ES-I3 (cell line): Measurements from ENCODE around the gene CNTFR.
"Not testable (repeated sequence)": the region's sequence is repeated elsewhere in the genome, so short reads cannot be mapped to it uniquely, and the experiment has no call there.

Experiments
- H3K36me3 ChIP-seq: 2 replicates; pipeline ENCODE4 v1.6.1; 2013; ENCODE audit warnings: mild to moderate bottlenecking, low read length, control low read depth, moderate library complexity; ENCODE audit not compliant: insufficient read depth
- H3K4me1 ChIP-seq: 2 replicates; pipeline ENCODE4 v1.6.1; 2013; ENCODE audit warnings: mild to moderate bottlenecking, control low read depth, low read length; ENCODE audit not compliant: insufficient read depth
- H3K9ac ChIP-seq: 2 replicates; pipeline ENCODE4 v1.6.1; 2013; ENCODE audit warnings: low read depth, mild to moderate bottlenecking, low read length, moderate library complexity
- H3K9me3 ChIP-seq: 2 replicates; pipeline ENCODE4 v1.6.1; 2013; ENCODE audit warnings: mild to moderate bottlenecking, low read length, moderate library complexity; ENCODE audit not compliant: control insufficient read depth, insufficient read depth

The CNTFR gene

GRCh38 chr9:34589636-34590380, at the start of gene CNTFR:
Gene CNTFR (minus strand): TSS chr9:34589724. CDS start chr9:34568981, 20,743 bp downstream.
- peaks cover 36% of the 10 kb centered on the region for H3K4me1 ChIP-seq
- H3K9me3 ChIP-seq = no peaks in the 10 kb centered on the region
- peak within 1 kb of the TSS; percentile 76 for H3K9ac ChIP-seq
- no peaks in the 10 kb centered on the region for H3K36me3 ChIP-seq

DNA sequence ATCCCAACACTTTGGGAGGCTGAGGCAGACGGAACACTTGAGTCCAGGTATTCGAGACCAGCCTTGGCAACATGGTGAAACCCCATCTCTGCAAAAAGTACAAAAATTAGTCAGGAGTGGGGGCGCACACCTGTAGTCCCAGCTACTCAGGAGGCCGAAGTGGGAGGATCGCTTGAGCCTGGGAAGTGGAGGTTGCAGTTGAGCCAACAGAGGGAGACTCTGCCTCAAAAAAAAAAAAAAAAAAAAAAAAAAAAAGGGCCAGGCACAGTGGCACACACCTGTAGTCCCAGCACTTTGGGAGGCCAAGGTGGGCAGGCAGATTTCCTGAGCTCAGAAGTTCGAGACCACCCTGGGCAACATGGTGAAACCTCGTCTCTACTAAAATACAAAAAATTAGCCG, 49.8 kb upstream of the CNTFR start:
- H3K9me3 ChIP-seq, H3K4me1 ChIP-seq, H3K9ac ChIP-seq, H3K36me3 ChIP-seq: not testable (repeated sequence)

DNA sequence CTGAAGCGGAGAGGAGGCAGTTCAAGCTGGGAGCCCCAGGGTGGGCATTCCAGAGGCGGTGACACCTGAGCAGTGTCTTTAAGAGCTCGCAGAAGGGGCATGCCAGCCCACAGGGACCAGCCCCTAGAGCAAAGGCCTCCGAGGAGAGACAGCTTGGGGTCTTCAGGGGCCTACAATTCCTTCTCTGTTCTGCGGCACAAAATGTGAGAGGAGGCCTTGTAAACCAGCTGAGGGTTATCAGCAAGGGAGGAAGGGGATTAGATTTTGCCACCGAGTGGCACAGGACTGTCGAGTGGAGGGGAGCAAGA, 48.6 kb upstream of the CNTFR start:
- Histone ChIP-seq H3K9me3 (no peaks in the 10 kb centered on the region), H3K9ac (peak overlapping the region; percentile 70), H3K36me3 (no peaks in the 10 kb centered on the region), H3K4me1 (peaks cover 14% of the 10 kb centered on the region)

DNA sequence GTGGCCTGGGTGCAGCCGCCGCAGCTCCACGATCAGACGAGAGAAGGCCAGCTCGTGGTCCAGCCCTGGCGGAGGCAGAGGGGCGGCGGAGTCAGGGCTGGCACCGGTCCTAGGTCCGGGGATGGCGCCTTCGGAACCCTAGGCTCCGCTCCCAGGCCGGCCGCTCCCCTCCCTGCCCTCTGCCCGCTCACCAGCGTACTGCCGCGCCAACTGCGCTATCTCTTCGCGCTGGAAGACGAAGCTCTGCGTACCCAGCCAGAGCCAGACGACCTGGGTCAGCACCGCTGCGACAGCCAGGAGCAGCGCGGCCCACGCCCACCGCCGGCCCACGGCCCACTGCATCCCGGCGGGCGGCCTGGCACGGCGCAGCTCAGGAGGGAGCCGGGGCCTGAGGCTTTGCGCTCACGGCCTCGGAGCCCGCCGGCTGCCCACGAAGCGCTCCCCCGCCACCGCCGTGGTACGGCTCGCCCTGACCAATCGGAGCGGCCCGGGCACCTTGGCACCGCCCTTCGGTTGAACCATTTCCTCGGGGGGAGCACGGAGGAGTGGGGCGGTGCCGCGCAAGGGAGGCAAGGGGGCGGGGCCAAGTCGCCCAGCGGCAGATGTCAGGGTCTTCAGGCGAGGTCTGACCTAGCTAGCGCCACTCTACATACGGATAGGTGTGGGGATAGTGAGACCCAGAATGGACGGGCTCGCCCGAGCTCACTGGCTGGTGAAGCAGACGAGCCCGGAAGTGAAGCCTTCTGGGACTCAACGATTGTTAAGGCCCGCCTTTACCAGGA, 48.0 kb upstream of the CNTFR start, which contains the start of gene SIGMAR1:
Gene SIGMAR1 (minus strand): TSS at position 432 of the 782 bp plus-strand sequence. CDS start 90 bp downstream, at position 342.
- peaks cover 15% of the 10 kb centered on the region for H3K4me1 ChIP-seq
- no peaks in the 10 kb centered on the region for H3K36me3 ChIP-seq
- no peaks in the 10 kb centered on the region for H3K9me3 ChIP-seq
- peak within 1 kb of the TSS; percentile 70 for H3K9ac ChIP-seq

- no peaks in the 10 kb centered on the region for H3K36me3 ChIP-seq
- H3K4me1 ChIP-seq = peaks cover 15% of the 10 kb centered on the region
- peak overlapping the region; percentile 70 for H3K9ac ChIP-seq
- no peaks in the 10 kb centered on the region for H3K9me3 ChIP-seq
These were observed 47.3 kb upstream of the CNTFR start for GRCh38 chr9:34636791-34637355.

- H3K9ac ChIP-seq = no peak overlapping the region
- H3K4me1 ChIP-seq = peaks cover 15% of the 10 kb centered on the region
- H3K9me3 ChIP-seq = no peaks in the 10 kb centered on the region
- no peaks in the 10 kb centered on the region for H3K36me3 ChIP-seq
These were observed 46.0 kb upstream of the CNTFR start for GRCh38 chr9:34635556-34635955.

DNA sequence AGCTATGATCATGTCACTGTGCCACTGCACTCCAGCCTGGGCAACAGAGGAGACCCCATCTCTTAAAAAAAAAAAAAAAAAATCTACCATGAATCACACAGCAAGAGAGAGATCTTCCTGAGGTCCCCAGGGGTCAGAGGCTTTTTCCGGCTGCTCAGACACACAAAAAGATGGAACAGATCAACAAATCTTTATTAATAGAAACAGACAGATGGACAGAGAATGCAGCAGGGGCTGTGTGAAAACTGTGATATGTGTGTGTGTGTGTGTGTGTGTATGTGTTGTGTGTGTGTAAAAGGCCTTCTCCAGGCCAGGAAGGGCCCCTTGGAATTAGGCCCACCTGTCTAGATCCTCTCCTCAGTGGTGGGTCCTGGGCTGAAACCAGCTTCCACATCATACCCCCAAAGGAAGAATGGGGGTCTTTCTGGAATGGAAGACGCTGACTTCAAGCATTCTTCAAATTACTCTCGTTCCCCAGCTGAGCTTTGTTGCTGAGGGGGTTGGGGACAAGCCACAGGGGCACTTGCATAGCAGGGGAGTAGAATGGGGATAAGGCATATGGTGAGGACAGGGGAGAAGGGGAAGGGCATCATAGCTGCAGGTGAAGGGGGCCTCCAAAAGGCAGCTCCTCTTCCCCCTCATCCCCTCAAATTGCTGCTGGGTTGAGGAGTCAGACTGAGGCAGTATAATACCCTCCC, 45.2 kb upstream of the CNTFR start:
- Histone ChIP-seq H3K9me3 (no peaks in the 10 kb centered on the region), H3K9ac (no peak overlapping the region), H3K4me1 (peaks cover 15% of the 10 kb centered on the region)

GRCh38 chr9:34633851-34634550, 44.5 kb upstream of the CNTFR start:
- Histone ChIP-seq H3K36me3 (no peaks in the 10 kb centered on the region), H3K9ac (no peak overlapping the region), H3K9me3 (no peaks in the 10 kb centered on the region), H3K4me1 (peaks cover 15% of the 10 kb centered on the region)

More for the DNA sequence above, 45.2 kb upstream of the CNTFR start:
- no peaks in the 10 kb centered on the region for H3K36me3 ChIP-seq

DNA sequence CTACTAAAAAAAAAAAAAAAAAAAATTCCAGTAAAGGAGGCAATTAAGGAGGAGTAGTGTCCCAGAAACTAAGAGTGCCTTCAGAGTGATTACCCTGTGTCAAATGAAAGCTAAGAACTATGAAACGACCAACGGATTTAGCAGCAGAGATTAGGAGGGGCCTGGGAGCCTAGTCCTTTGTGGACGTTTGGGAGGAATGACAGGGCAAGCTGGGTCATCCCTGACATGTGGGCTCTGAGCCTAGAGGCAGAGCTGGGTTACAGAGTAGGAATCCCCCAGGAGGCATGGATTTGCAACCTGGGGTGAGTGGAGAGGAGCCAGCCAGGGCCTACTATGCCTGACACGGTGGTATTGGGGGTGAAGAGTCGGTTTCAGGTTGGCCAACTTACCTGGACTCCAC, 43.6 kb upstream of the CNTFR start:
- Histone ChIP-seq H3K36me3 (no peaks in the 10 kb centered on the region), H3K9ac (no peak overlapping the region), H3K4me1 (peaks cover 11% of the 10 kb centered on the region), H3K9me3 (no peaks in the 10 kb centered on the region)

DNA sequence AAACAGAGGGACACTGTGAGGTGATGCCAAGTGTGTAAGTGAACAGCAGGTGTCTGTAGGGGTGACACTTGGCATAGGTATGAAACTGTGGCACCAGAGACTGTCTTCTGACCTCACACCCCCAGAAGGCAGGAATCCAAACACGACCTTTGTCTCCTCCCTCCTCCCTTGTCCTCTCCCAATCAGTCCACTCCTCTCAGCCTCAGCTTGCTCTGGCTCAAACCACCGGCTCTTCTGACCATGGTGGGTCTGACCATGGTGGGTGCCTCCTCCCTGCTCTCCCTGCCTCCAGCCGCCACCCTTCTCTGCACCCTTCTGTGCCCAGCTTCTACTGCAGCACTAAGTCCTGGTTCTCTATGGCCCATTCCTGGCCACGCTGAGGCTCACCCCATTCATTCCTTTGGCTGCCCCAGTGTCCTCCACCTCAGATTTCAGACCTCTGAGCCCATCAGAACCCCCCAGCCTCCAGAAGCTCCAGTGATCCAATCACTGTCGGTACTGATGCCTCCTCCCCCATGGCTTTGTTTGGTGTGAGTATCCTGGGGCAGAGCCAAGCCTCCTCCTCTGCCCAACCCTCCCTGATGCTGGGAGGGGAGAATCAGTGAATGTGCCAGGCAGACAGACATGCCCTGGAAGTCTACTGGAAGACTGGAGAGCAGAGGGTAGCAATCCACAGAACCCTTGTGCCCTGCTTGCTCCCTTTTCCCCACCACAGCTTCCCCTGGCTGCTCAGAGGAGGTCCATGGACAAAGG, 41.1 kb upstream of the CNTFR start:
- Histone ChIP-seq H3K36me3 (no peaks in the 10 kb centered on the region), H3K9ac (no peak overlapping the region), H3K4me1 (peaks cover 12% of the 10 kb centered on the region), H3K9me3 (no peaks in the 10 kb centered on the region)

- peak overlapping the region; percentile 39; the same call in 1 of the 2 replicates for H3K9ac ChIP-seq
- H3K4me1 ChIP-seq = peaks cover 12% of the 10 kb centered on the region
- H3K9me3 ChIP-seq = no peaks in the 10 kb centered on the region
- H3K36me3 ChIP-seq = no peaks in the 10 kb centered on the region
These were observed 39.9 kb upstream of the CNTFR start for GRCh38 chr9:34629491-34629808.

- Histone ChIP-seq H3K9ac (peak within 1 kb of the TSS; percentile 39; the same call in 1 of the 2 replicates), H3K4me1 (peaks cover 12% of the 10 kb centered on the region), H3K36me3 (no peaks in the 10 kb centered on the region), H3K9me3 (no peaks in the 10 kb centered on the region)
These were observed 39.3 kb upstream of the CNTFR start, which contains the start of gene ARID3C for GRCh38 chr9:34628656-34629490. Gene ARID3C (minus strand): TSS chr9:34629066. CDS start chr9:34628014, 1,052 bp downstream.
